ENCODE measurements around the gene ACTL8. TPM values are rescaled to one million over a fixed set of nuclear protein-coding genes. Genes with fewer than 3 reads are reported as not detected.
A peak's percentile ranks its signal among the peaks of the same experiment; 100 is the strongest.

The ACTL8 gene
- total and polyA plus RNA-seq, 2 experiments from 2014 or later: 0.38 to 0.71 TPM

- Mint-ChIP-seq H3K4me1 (peaks cover 19% of the 10 kb centered on the region), H3K9me3 (no peaks in the 10 kb centered on the region), H3K4me3 (no peak overlapping the region), H3K36me3 (ENCODE audit: low read depth) (no peaks in the 10 kb centered on the region), H3K27ac (no peak overlapping the region), H3K27me3 (ENCODE audit: insufficient read depth, low read depth, poor library complexity) (peaks cover 4% of the 10 kb centered on the region)
- ATAC-seq: peak; percentile 54
- no peak overlapping the region for H3K4me3 ChIP-seq
- H3K4me2 ChIP-seq: no peak overlapping the region
- no peaks in the 10 kb centered on the region for H3F3A ChIP-seq (replicated peaks; ENCODE audit: low read depth)
- H3K27me3 ChIP-seq (ENCODE audit: insufficient read depth): no peaks in the 10 kb centered on the region
- no peaks in the 10 kb centered on the region for H3K36me3 ChIP-seq (ENCODE audit: insufficient read depth)
- no peaks in the 10 kb centered on the region for H4K20me1 ChIP-seq (replicated peaks; ENCODE audit: insufficient read depth)
- H2AFZ ChIP-seq: no peak overlapping the region
- DNase-seq (ENCODE audit: low spot score): peak; percentile 64
- H3K4me1 ChIP-seq (ENCODE audit: insufficient read depth): no peaks in the 10 kb centered on the region
- H3K27ac ChIP-seq (ENCODE audit: low read depth): no peak overlapping the region
- TF ChIP-seq EZH2 (IDR thresholded peaks at IDR 0.05; ENCODE audit: low read depth, unreplicated experiment): no peak
- TF ChIP-seq, protein P1, sequence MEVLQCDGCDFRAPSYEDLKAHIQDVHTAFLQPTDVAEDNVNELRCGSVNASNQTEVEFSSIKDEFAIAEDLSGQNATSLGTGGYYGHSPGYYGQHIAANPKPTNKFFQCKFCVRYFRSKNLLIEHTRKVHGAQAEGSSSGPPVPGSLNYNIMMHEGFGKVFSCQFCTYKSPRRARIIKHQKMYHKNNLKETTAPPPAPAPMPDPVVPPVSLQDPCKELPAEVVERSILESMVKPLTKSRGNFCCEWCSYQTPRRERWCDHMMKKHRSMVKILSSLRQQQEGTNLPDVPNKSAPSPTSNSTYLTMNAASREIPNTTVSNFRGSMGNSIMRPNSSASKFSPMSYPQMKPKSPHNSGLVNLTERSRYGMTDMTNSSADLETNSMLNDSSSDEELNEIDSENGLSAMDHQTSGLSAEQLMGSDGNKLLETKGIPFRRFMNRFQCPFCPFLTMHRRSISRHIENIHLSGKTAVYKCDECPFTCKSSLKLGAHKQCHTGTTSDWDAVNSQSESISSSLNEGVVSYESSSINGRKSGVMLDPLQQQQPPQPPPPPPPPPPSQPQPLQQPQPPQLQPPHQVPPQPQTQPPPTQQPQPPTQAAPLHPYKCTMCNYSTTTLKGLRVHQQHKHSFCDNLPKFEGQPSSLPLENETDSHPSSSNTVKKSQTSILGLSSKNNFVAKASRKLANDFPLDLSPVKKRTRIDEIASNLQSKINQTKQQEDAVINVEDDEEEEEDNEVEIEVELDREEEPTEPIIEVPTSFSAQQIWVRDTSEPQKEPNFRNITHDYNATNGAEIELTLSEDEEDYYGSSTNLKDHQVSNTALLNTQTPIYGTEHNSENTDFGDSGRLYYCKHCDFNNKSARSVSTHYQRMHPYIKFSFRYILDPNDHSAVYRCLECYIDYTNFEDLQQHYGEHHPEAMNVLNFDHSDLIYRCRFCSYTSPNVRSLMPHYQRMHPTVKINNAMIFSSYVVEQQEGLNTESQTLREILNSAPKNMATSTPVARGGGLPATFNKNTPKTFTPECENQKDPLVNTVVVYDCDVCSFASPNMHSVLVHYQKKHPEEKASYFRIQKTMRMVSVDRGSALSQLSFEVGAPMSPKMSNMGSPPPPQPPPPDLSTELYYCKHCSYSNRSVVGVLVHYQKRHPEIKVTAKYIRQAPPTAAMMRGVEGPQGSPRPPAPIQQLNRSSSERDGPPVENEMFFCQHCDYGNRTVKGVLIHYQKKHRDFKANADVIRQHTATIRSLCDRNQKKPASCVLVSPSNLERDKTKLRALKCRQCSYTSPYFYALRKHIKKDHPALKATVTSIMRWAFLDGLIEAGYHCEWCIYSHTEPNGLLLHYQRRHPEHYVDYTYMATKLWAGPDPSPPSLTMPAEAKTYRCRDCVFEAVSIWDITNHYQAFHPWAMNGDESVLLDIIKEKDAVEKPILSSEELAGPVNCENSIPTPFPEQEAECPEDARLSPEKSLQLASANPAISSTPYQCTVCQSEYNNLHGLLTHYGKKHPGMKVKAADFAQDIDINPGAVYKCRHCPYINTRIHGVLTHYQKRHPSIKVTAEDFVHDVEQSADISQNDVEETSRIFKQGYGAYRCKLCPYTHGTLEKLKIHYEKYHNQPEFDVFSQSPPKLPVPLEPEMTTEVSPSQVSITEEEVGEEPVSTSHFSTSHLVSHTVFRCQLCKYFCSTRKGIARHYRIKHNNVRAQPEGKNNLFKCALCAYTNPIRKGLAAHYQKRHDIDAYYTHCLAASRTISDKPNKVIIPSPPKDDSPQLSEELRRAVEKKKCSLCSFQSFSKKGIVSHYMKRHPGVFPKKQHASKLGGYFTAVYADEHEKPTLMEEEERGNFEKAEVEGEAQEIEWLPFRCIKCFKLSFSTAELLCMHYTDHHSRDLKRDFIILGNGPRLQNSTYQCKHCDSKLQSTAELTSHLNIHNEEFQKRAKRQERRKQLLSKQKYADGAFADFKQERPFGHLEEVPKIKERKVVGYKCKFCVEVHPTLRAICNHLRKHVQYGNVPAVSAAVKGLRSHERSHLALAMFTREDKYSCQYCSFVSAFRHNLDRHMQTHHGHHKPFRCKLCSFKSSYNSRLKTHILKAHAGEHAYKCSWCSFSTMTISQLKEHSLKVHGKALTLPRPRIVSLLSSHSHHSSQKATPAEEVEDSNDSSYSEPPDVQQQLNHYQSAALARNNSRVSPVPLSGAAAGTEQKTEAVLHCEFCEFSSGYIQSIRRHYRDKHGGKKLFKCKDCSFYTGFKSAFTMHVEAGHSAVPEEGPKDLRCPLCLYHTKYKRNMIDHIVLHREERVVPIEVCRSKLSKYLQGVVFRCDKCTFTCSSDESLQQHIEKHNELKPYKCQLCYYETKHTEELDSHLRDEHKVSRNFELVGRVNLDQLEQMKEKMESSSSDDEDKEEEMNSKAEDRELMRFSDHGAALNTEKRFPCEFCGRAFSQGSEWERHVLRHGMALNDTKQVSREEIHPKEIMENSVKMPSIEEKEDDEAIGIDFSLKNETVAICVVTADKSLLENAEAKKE (CRISPR knock-in tag; IDR thresholded peaks at IDR 0.05): 0 out of 2 replicates have a peak, but pooled peaks have one; percentile 35
- H3K79me2 ChIP-seq (replicated peaks; ENCODE audit: insufficient read depth): no peaks in the 10 kb centered on the region
- H3K9me2 ChIP-seq (ENCODE audit: insufficient read depth): no peaks in the 10 kb centered on the region
These were observed 16.1 kb upstream of the ACTL8 start for GRCh38 chr1:17739050-17739449.

DNA sequence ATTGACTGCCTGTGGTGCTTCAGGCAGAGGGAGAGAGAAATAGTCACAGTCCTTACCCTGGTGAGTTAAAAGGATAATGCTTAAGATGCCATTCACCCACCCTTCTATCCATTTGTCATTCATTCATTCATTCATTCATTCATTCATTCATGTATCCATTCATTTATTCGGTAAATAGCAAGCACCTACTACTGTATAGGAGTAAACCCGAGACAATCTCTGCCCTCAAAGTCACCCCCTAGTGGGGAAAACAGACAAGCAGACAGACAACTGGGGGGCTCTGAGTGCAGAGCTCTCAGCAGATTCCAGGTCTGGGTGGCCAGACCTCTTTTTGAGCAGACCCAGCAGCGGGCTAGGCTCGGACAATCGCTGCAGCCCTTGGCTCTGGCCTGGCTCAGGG lies 14.1 kb upstream of the ACTL8 start:
- Mint-ChIP-seq H3K4me1 (peaks cover 16% of the 10 kb centered on the region), H3K27ac (no peak overlapping the region), H3K36me3 (ENCODE audit: low read depth) (no peaks in the 10 kb centered on the region), H3K9me3 (no peaks in the 10 kb centered on the region), H3K27me3 (ENCODE audit: insufficient read depth, low read depth, poor library complexity) (peaks cover 3% of the 10 kb centered on the region), H3K4me3 (no peak overlapping the region)
- H3K27ac ChIP-seq (ENCODE audit: low read depth): no peak overlapping the region
- DNase-seq (ENCODE audit: low spot score): peak; percentile 63
- no peak overlapping the region for H3K4me2 ChIP-seq
- no peaks in the 10 kb centered on the region for H4K20me1 ChIP-seq (replicated peaks; ENCODE audit: insufficient read depth)
- peak; percentile 64 for ATAC-seq
- H3K4me1 ChIP-seq (ENCODE audit: insufficient read depth): no peaks in the 10 kb centered on the region
- H3F3A ChIP-seq (replicated peaks; ENCODE audit: low read depth): no peaks in the 10 kb centered on the region
- no peaks in the 10 kb centered on the region for H3K27me3 ChIP-seq (ENCODE audit: insufficient read depth)
- H2AFZ ChIP-seq: 0 out of 2 replicates have a peak overlapping the region, but pooled peaks have one; percentile 56
- H3K36me3 ChIP-seq (ENCODE audit: insufficient read depth): no peaks in the 10 kb centered on the region
- no peaks in the 10 kb centered on the region for H3K9me2 ChIP-seq (ENCODE audit: insufficient read depth)
- no peaks in the 10 kb centered on the region for H3K79me2 ChIP-seq (replicated peaks; ENCODE audit: insufficient read depth)
- TF ChIP-seq, protein P2, sequence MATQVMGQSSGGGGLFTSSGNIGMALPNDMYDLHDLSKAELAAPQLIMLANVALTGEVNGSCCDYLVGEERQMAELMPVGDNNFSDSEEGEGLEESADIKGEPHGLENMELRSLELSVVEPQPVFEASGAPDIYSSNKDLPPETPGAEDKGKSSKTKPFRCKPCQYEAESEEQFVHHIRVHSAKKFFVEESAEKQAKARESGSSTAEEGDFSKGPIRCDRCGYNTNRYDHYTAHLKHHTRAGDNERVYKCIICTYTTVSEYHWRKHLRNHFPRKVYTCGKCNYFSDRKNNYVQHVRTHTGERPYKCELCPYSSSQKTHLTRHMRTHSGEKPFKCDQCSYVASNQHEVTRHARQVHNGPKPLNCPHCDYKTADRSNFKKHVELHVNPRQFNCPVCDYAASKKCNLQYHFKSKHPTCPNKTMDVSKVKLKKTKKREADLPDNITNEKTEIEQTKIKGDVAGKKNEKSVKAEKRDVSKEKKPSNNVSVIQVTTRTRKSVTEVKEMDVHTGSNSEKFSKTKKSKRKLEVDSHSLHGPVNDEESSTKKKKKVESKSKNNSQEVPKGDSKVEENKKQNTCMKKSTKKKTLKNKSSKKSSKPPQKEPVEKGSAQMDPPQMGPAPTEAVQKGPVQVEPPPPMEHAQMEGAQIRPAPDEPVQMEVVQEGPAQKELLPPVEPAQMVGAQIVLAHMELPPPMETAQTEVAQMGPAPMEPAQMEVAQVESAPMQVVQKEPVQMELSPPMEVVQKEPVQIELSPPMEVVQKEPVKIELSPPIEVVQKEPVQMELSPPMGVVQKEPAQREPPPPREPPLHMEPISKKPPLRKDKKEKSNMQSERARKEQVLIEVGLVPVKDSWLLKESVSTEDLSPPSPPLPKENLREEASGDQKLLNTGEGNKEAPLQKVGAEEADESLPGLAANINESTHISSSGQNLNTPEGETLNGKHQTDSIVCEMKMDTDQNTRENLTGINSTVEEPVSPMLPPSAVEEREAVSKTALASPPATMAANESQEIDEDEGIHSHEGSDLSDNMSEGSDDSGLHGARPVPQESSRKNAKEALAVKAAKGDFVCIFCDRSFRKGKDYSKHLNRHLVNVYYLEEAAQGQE (IDR thresholded peaks at IDR 0.05; ENCODE audit: unreplicated experiment): no peak
- TF ChIP-seq, protein P3, sequence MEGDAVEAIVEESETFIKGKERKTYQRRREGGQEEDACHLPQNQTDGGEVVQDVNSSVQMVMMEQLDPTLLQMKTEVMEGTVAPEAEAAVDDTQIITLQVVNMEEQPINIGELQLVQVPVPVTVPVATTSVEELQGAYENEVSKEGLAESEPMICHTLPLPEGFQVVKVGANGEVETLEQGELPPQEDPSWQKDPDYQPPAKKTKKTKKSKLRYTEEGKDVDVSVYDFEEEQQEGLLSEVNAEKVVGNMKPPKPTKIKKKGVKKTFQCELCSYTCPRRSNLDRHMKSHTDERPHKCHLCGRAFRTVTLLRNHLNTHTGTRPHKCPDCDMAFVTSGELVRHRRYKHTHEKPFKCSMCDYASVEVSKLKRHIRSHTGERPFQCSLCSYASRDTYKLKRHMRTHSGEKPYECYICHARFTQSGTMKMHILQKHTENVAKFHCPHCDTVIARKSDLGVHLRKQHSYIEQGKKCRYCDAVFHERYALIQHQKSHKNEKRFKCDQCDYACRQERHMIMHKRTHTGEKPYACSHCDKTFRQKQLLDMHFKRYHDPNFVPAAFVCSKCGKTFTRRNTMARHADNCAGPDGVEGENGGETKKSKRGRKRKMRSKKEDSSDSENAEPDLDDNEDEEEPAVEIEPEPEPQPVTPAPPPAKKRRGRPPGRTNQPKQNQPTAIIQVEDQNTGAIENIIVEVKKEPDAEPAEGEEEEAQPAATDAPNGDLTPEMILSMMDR (conservative IDR thresholded peaks at IDR 0.05; ENCODE audit: low read depth in 2 of 2): peak; percentile 58 to 59
- TF ChIP-seq, protein P4, sequence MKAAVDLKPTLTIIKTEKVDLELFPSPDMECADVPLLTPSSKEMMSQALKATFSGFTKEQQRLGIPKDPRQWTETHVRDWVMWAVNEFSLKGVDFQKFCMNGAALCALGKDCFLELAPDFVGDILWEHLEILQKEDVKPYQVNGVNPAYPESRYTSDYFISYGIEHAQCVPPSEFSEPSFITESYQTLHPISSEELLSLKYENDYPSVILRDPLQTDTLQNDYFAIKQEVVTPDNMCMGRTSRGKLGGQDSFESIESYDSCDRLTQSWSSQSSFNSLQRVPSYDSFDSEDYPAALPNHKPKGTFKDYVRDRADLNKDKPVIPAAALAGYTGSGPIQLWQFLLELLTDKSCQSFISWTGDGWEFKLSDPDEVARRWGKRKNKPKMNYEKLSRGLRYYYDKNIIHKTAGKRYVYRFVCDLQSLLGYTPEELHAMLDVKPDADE (IDR thresholded peaks at IDR 0.05): no peak
- no peak overlapping the region for H3K4me3 ChIP-seq
